ENCODE results near the gene UNC13A. TPM values are rescaled to one million over a fixed set of nuclear protein-coding genes. Genes with fewer than 3 reads are reported as not detected.

Gene UNC13A
- polyA plus RNA-seq, 1 of the 3 experiments (the other 2 are of a cell fraction): 0.38 TPM

DNA sequence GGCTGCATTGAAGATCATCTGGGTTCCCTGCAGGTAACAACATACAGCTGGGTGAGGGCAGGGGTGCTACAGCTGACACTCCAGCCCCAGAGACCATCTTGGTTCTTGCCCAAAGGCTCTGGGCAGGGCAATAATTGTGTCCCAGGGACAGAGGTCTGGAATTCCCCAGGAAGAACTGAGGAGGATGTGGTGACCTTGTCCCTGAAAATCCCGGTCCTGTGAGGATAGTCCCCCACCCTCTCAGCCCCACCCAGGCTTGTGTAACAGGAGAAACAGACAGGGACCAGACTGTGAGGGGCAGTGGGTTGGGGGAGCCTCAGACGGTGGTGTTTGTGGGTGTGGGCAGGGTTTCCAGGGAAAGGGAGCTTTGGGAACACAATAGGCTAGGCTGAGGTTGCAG is 69.2 kb downstream of the UNC13A start:
- no peaks in the 10 kb centered on the region for H3K9me2 ChIP-seq
- no peak overlapping the region for H3K27ac ChIP-seq (ENCODE audit: low read depth in 2 of 2, low read length in 1 of 2)
- no peaks in the 10 kb centered on the region for H4K20me1 ChIP-seq (ENCODE audit: insufficient read depth)
- H3K9me3 ChIP-seq: no peaks in the 10 kb centered on the region
- no peaks in the 10 kb centered on the region for H3K79me2 ChIP-seq (ENCODE audit: insufficient read depth)
- DNase-seq: no peak
- H3K9ac ChIP-seq: no peak overlapping the region
- WGBS (ENCODE audit: low lambda C conversion rate): 6% methylated on average over 2 of the region's 2 CpGs
- no peak overlapping the region for H2AFZ ChIP-seq (ENCODE audit: low read depth)
- TF ChIP-seq RXRA (IDR thresholded peaks at IDR 0.05; ENCODE audit: borderline replicate concordance, low read depth) (no peak), FOXM1 (IDR thresholded peaks at IDR 0.05; ENCODE audit: low read depth) (no peak), FOSL2 (IDR thresholded peaks at IDR 0.05; ENCODE audit: borderline replicate concordance, low read depth) (no peak), POLR2AphosphoS5 (IDR thresholded peaks at IDR 0.05; ENCODE audit: low read depth, low read length) (no peak), TAF1 (IDR thresholded peaks at IDR 0.05; ENCODE audit: borderline replicate concordance, low read depth, low read length) (no peak), RAD21 (IDR thresholded peaks at IDR 0.05; ENCODE audit: low read length) (no peak), EP300 (IDR thresholded peaks at IDR 0.05; ENCODE audit: borderline replicate concordance in 1 of 2, low read depth in 1 of 2, low read length in 1 of 2) (no peak), EZH2phosphoT487 (IDR thresholded peaks at IDR 0.05; ENCODE audit: borderline replicate concordance, low read depth) (no peak), RCOR1 (IDR thresholded peaks at IDR 0.05; ENCODE audit: low read length) (no peak), CHD2 (IDR thresholded peaks at IDR 0.05; ENCODE audit: low read length, partially characterized antibody) (no peak), NFIC (IDR thresholded peaks at IDR 0.05; ENCODE audit: borderline replicate concordance) (no peak), SMC3 (IDR thresholded peaks at IDR 0.05; ENCODE audit: low read depth, low read length) (no peak)
- TF ChIP-seq, protein P1, sequence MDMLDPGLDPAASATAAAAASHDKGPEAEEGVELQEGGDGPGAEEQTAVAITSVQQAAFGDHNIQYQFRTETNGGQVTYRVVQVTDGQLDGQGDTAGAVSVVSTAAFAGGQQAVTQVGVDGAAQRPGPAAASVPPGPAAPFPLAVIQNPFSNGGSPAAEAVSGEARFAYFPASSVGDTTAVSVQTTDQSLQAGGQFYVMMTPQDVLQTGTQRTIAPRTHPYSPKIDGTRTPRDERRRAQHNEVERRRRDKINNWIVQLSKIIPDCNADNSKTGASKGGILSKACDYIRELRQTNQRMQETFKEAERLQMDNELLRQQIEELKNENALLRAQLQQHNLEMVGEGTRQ (IDR thresholded peaks at IDR 0.05; ENCODE audit: borderline replicate concordance, low read depth, low read length): no peak
- H3K27me3 ChIP-seq (ENCODE audit: insufficient read depth): no peaks in the 10 kb centered on the region
- no peak overlapping the region for H3K4me3 ChIP-seq (ENCODE audit: low read depth in 2 of 2, low read length in 1 of 2)
- H3K4me2 ChIP-seq: no peak overlapping the region
- ChIA-PET POLR2A (no interaction called here), CTCF (interaction anchor here (1.8 kb wide), 1 partner anchor 12 kb away, joined by 11 read pairs; no protein-coding TSS in a partner anchor)
- no peaks in the 10 kb centered on the region for H3K4me1 ChIP-seq (ENCODE audit: control insufficient read depth in 1 of 2, insufficient read depth in 2 of 2, low read depth in 1 of 2, low read length in 1 of 2)
- H3K36me3 ChIP-seq (replicated peaks in 1 of 2; ENCODE audit: control insufficient read depth in 1 of 2, insufficient read depth in 2 of 2, low read length in 1 of 2): no peaks in the 10 kb centered on the region
- no peaks in the 10 kb centered on the region for H3F3A ChIP-seq (replicated peaks; ENCODE audit: insufficient read depth)

DNA sequence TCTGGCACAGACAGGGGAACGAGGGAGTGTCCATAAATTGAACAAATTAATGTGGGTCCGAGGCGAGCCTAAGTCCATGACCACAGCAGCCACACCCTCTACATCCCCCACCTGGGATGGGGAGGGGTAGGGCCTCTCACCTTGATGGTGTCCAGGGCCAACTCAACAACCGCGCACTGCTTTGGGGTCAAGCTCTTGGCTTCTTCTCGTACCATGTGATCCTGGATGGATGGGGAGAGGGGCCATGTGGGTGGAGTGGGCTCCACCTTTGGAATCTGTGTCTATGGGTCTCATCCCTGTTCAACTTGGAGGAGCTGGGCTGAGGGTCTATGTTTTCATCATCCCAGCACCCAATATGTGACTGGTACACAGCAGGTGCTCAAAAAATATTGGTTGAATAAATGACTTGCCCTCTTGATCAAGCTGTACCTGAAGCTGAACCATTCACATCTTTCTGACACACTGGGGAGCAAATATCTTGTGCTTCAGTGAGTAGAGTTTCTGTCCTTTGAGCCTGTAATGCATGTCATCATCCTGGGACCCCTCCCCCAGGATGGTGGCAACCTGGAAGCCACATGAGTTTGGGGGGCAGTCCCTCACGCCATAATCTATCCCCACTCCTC is 69.8 kb downstream of the UNC13A start:
- Histone ChIP-seq H3K79me2 (ENCODE audit: insufficient read depth) (no peaks in the 10 kb centered on the region), H3K9me2 (no peaks in the 10 kb centered on the region), H3K4me1 (ENCODE audit: control insufficient read depth in 1 of 2, insufficient read depth in 2 of 2, low read depth in 1 of 2, low read length in 1 of 2) (no peaks in the 10 kb centered on the region), H3K4me2 (no peak overlapping the region), H3K27ac (ENCODE audit: low read depth in 2 of 2, low read length in 1 of 2) (no peak overlapping the region), H3K9ac (no peak overlapping the region), H2AFZ (ENCODE audit: low read depth) (no peak overlapping the region), H3F3A (replicated peaks; ENCODE audit: insufficient read depth) (no peaks in the 10 kb centered on the region), H4K20me1 (ENCODE audit: insufficient read depth) (no peaks in the 10 kb centered on the region), H3K36me3 (replicated peaks in 1 of 2; ENCODE audit: control insufficient read depth in 1 of 2, insufficient read depth in 2 of 2, low read length in 1 of 2) (no peaks in the 10 kb centered on the region), H3K27me3 (ENCODE audit: insufficient read depth) (no peaks in the 10 kb centered on the region), H3K4me3 (ENCODE audit: low read depth in 2 of 2, low read length in 1 of 2) (no peak overlapping the region), H3K9me3 (no peaks in the 10 kb centered on the region)
- WGBS (ENCODE audit: low lambda C conversion rate): 49% methylated on average over 2 of the region's 7 CpGs
- TF ChIP-seq RFX5 (IDR thresholded peaks at IDR 0.05; ENCODE audit: low read length) (no peak), FOXM1 (IDR thresholded peaks at IDR 0.05; ENCODE audit: low read depth) (no peak), GABPA (IDR thresholded peaks at IDR 0.05; ENCODE audit: low read depth) (no peak), FOXJ3 (CRISPR knock-in tag; IDR thresholded peaks at IDR 0.05) (no peak), EP300 (IDR thresholded peaks at IDR 0.05; ENCODE audit: borderline replicate concordance in 1 of 2, low read depth in 1 of 2, low read length in 1 of 2) (no peak), TCF12 (IDR thresholded peaks at IDR 0.05) (no peak)
- TF ChIP-seq, protein P2, sequence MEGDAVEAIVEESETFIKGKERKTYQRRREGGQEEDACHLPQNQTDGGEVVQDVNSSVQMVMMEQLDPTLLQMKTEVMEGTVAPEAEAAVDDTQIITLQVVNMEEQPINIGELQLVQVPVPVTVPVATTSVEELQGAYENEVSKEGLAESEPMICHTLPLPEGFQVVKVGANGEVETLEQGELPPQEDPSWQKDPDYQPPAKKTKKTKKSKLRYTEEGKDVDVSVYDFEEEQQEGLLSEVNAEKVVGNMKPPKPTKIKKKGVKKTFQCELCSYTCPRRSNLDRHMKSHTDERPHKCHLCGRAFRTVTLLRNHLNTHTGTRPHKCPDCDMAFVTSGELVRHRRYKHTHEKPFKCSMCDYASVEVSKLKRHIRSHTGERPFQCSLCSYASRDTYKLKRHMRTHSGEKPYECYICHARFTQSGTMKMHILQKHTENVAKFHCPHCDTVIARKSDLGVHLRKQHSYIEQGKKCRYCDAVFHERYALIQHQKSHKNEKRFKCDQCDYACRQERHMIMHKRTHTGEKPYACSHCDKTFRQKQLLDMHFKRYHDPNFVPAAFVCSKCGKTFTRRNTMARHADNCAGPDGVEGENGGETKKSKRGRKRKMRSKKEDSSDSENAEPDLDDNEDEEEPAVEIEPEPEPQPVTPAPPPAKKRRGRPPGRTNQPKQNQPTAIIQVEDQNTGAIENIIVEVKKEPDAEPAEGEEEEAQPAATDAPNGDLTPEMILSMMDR (IDR thresholded peaks at IDR 0.05): no peak
- TF ChIP-seq, protein P3, sequence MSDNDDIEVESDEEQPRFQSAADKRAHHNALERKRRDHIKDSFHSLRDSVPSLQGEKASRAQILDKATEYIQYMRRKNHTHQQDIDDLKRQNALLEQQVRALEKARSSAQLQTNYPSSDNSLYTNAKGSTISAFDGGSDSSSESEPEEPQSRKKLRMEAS (IDR thresholded peaks at IDR 0.05; ENCODE audit: low read depth): no peak
- TF ChIP-seq, protein P4, sequence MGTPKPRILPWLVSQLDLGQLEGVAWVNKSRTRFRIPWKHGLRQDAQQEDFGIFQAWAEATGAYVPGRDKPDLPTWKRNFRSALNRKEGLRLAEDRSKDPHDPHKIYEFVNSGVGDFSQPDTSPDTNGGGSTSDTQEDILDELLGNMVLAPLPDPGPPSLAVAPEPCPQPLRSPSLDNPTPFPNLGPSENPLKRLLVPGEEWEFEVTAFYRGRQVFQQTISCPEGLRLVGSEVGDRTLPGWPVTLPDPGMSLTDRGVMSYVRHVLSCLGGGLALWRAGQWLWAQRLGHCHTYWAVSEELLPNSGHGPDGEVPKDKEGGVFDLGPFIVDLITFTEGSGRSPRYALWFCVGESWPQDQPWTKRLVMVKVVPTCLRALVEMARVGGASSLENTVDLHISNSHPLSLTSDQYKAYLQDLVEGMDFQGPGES (IDR thresholded peaks at IDR 0.05; ENCODE audit: low read depth, low read length): no peak
- TF ChIP-seq, protein P1 (IDR thresholded peaks at IDR 0.05; ENCODE audit: borderline replicate concordance, low read depth, low read length): no peak
- TF ChIP-seq, protein P5, sequence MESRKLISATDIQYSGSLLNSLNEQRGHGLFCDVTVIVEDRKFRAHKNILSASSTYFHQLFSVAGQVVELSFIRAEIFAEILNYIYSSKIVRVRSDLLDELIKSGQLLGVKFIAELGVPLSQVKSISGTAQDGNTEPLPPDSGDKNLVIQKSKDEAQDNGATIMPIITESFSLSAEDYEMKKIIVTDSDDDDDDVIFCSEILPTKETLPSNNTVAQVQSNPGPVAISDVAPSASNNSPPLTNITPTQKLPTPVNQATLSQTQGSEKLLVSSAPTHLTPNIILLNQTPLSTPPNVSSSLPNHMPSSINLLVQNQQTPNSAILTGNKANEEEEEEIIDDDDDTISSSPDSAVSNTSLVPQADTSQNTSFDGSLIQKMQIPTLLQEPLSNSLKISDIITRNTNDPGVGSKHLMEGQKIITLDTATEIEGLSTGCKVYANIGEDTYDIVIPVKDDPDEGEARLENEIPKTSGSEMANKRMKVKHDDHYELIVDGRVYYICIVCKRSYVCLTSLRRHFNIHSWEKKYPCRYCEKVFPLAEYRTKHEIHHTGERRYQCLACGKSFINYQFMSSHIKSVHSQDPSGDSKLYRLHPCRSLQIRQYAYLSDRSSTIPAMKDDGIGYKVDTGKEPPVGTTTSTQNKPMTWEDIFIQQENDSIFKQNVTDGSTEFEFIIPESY (IDR thresholded peaks at IDR 0.05; ENCODE audit: borderline replicate concordance, low read depth): no peak
- CTCF ChIA-PET: interaction anchor here (1.8 kb wide), 1 partner anchor 12 kb away, joined by 11 read pairs; no protein-coding TSS in a partner anchor
- DNase-seq: no peak
- POLR2A ChIA-PET: no interaction called here
